Measurements from ENCODE around the gene TLR4. TPM values are rescaled to one million over a fixed set of nuclear protein-coding genes. Genes with fewer than 3 reads are reported as not detected.

Gene TLR4
- total and polyA plus RNA-seq, 2 experiments from 2014 or later: 0.06 to 0.17 TPM

DNA sequence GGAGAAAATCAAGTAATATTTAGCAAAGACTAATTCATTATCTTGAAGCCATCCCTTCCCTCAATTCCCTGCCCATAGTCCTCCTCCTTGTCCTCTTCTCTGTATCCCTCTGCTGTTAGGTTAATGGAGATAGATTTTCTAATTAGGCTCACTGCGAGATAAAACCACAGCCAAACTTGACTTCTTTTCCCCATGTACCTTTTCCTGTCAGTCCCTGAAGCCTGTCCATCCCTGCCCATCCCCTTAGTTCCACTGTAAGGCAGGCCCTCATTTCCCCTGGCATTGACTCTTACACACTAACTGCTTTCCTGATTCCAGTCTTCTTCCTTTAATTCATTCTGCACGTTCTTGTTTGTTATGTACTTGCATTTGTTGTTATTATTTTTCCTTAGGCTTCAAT, 1.2 kb downstream of the TLR4 start:
- Histone ChIP-seq H3K4me2 (no peak overlapping the region), H3F3A (replicated peaks; ENCODE audit: low read depth) (no peaks in the 10 kb centered on the region), H3K27me3 (ENCODE audit: insufficient read depth) (no peaks in the 10 kb centered on the region), H3K79me2 (replicated peaks; ENCODE audit: insufficient read depth) (no peaks in the 10 kb centered on the region), H2AFZ (no peak overlapping the region; the same call in 1 of the 2 replicates), H3K4me3 (no peak overlapping the region), H3K27ac (ENCODE audit: low read depth) (no peak overlapping the region), H3K4me1 (ENCODE audit: insufficient read depth) (peaks cover 7% of the 10 kb centered on the region; the same call in 1 of the 2 replicates), H3K36me3 (ENCODE audit: insufficient read depth) (no peaks in the 10 kb centered on the region), H3K9me2 (ENCODE audit: insufficient read depth) (no peaks in the 10 kb centered on the region), H4K20me1 (replicated peaks; ENCODE audit: insufficient read depth) (no peaks in the 10 kb centered on the region)
- H3K27me3 Mint-ChIP-seq (ENCODE audit: insufficient read depth, low read depth, poor library complexity): no peaks in the 10 kb centered on the region
- no peak overlapping the region for H3K27ac Mint-ChIP-seq
- H3K36me3 Mint-ChIP-seq (ENCODE audit: low read depth): no peaks in the 10 kb centered on the region
- H3K4me1 Mint-ChIP-seq: peaks cover 10% of the 10 kb centered on the region
- H3K9me3 Mint-ChIP-seq: peaks cover 44% of the 10 kb centered on the region
- no peak overlapping the region for H3K4me3 Mint-ChIP-seq
- ATAC-seq (no peak), DNase-seq (ENCODE audit: low spot score) (no peak)
- TF ChIP-seq, protein P1, sequence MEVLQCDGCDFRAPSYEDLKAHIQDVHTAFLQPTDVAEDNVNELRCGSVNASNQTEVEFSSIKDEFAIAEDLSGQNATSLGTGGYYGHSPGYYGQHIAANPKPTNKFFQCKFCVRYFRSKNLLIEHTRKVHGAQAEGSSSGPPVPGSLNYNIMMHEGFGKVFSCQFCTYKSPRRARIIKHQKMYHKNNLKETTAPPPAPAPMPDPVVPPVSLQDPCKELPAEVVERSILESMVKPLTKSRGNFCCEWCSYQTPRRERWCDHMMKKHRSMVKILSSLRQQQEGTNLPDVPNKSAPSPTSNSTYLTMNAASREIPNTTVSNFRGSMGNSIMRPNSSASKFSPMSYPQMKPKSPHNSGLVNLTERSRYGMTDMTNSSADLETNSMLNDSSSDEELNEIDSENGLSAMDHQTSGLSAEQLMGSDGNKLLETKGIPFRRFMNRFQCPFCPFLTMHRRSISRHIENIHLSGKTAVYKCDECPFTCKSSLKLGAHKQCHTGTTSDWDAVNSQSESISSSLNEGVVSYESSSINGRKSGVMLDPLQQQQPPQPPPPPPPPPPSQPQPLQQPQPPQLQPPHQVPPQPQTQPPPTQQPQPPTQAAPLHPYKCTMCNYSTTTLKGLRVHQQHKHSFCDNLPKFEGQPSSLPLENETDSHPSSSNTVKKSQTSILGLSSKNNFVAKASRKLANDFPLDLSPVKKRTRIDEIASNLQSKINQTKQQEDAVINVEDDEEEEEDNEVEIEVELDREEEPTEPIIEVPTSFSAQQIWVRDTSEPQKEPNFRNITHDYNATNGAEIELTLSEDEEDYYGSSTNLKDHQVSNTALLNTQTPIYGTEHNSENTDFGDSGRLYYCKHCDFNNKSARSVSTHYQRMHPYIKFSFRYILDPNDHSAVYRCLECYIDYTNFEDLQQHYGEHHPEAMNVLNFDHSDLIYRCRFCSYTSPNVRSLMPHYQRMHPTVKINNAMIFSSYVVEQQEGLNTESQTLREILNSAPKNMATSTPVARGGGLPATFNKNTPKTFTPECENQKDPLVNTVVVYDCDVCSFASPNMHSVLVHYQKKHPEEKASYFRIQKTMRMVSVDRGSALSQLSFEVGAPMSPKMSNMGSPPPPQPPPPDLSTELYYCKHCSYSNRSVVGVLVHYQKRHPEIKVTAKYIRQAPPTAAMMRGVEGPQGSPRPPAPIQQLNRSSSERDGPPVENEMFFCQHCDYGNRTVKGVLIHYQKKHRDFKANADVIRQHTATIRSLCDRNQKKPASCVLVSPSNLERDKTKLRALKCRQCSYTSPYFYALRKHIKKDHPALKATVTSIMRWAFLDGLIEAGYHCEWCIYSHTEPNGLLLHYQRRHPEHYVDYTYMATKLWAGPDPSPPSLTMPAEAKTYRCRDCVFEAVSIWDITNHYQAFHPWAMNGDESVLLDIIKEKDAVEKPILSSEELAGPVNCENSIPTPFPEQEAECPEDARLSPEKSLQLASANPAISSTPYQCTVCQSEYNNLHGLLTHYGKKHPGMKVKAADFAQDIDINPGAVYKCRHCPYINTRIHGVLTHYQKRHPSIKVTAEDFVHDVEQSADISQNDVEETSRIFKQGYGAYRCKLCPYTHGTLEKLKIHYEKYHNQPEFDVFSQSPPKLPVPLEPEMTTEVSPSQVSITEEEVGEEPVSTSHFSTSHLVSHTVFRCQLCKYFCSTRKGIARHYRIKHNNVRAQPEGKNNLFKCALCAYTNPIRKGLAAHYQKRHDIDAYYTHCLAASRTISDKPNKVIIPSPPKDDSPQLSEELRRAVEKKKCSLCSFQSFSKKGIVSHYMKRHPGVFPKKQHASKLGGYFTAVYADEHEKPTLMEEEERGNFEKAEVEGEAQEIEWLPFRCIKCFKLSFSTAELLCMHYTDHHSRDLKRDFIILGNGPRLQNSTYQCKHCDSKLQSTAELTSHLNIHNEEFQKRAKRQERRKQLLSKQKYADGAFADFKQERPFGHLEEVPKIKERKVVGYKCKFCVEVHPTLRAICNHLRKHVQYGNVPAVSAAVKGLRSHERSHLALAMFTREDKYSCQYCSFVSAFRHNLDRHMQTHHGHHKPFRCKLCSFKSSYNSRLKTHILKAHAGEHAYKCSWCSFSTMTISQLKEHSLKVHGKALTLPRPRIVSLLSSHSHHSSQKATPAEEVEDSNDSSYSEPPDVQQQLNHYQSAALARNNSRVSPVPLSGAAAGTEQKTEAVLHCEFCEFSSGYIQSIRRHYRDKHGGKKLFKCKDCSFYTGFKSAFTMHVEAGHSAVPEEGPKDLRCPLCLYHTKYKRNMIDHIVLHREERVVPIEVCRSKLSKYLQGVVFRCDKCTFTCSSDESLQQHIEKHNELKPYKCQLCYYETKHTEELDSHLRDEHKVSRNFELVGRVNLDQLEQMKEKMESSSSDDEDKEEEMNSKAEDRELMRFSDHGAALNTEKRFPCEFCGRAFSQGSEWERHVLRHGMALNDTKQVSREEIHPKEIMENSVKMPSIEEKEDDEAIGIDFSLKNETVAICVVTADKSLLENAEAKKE (CRISPR knock-in tag; IDR thresholded peaks at IDR 0.05): no peak
- TF ChIP-seq, protein P2, sequence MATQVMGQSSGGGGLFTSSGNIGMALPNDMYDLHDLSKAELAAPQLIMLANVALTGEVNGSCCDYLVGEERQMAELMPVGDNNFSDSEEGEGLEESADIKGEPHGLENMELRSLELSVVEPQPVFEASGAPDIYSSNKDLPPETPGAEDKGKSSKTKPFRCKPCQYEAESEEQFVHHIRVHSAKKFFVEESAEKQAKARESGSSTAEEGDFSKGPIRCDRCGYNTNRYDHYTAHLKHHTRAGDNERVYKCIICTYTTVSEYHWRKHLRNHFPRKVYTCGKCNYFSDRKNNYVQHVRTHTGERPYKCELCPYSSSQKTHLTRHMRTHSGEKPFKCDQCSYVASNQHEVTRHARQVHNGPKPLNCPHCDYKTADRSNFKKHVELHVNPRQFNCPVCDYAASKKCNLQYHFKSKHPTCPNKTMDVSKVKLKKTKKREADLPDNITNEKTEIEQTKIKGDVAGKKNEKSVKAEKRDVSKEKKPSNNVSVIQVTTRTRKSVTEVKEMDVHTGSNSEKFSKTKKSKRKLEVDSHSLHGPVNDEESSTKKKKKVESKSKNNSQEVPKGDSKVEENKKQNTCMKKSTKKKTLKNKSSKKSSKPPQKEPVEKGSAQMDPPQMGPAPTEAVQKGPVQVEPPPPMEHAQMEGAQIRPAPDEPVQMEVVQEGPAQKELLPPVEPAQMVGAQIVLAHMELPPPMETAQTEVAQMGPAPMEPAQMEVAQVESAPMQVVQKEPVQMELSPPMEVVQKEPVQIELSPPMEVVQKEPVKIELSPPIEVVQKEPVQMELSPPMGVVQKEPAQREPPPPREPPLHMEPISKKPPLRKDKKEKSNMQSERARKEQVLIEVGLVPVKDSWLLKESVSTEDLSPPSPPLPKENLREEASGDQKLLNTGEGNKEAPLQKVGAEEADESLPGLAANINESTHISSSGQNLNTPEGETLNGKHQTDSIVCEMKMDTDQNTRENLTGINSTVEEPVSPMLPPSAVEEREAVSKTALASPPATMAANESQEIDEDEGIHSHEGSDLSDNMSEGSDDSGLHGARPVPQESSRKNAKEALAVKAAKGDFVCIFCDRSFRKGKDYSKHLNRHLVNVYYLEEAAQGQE (IDR thresholded peaks at IDR 0.05; ENCODE audit: unreplicated experiment): no peak
- no peak for TF ChIP-seq EZH2phosphoT487 (IDR thresholded peaks at IDR 0.05; ENCODE audit: unreplicated experiment)
- TF ChIP-seq JUNB (IDR thresholded peaks at IDR 0.05; ENCODE audit: unreplicated experiment): no peak
- TF ChIP-seq STAT1 (IDR thresholded peaks at IDR 0.05; ENCODE audit: unreplicated experiment): no peak
- no peak for TF ChIP-seq ZNF331 (CRISPR knock-in tag; IDR thresholded peaks at IDR 0.05; ENCODE audit: low read depth)
- no peak for TF ChIP-seq EZH2 (IDR thresholded peaks at IDR 0.05; ENCODE audit: low read depth, unreplicated experiment)
- no peak for TF ChIP-seq ZNF114 (CRISPR knock-in tag; IDR thresholded peaks at IDR 0.05)
- TF ChIP-seq, protein P3, sequence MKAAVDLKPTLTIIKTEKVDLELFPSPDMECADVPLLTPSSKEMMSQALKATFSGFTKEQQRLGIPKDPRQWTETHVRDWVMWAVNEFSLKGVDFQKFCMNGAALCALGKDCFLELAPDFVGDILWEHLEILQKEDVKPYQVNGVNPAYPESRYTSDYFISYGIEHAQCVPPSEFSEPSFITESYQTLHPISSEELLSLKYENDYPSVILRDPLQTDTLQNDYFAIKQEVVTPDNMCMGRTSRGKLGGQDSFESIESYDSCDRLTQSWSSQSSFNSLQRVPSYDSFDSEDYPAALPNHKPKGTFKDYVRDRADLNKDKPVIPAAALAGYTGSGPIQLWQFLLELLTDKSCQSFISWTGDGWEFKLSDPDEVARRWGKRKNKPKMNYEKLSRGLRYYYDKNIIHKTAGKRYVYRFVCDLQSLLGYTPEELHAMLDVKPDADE (IDR thresholded peaks at IDR 0.05): no peak
- no peak for TF ChIP-seq CREB1 (CRISPR knock-in tag; IDR thresholded peaks at IDR 0.05; ENCODE audit: low read depth)

Measured in GM23338 (cell line).